ENCODE results near the gene RAPGEF4. TPM values are rescaled to one million over a fixed set of nuclear protein-coding genes. Genes with fewer than 3 reads are reported as not detected.

Gene RAPGEF4
- total RNA-seq, 1 donor from 2014 or later, result 8.7 TPM

DNA sequence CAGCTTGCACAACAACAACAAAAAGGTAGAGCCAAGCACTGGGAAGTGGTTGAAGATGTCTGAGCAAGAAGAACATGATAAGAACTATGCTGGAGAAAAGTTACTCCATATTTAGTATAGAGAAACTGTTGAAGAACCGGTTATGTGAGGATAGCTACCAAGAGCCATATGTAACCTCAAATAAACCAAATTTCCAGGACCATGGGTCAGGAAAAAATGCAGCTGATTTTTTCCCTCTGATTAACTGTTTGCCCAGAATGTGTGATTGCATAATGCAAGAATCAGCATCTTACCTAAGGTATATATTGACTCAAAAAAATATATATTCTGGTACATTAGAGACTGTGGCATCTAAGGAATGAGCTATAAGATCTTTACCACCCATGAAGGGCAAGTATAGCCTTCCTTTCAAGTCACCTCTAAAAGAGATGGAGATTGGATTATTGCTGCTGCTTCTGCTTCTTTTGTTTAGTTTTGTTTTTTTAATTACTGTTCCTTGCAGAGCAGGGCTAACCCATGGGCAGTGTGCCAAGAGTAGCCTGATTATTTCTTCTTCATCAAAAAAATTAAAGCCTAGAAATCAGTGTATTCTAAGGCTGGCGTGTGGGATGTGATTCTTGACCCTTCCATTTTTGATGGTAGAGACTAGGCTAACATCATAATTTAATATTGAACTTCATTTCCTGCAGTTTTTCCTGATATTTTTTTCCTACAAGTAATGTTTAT lies 263.1 kb downstream of the RAPGEF4 start:
- no peak for DNase-seq
- Mint-ChIP-seq H3K4me1 (ENCODE audit: low read depth, unreplicated experiment) (peaks cover 3% of the 10 kb centered on the region), H3K27ac (ENCODE audit: unreplicated experiment) (no peak overlapping the region), H3K9me3 (ENCODE audit: unreplicated experiment) (peaks cover 3% of the 10 kb centered on the region), H3K4me3 (ENCODE audit: unreplicated experiment) (no peak overlapping the region), H3K36me3 (ENCODE audit: unreplicated experiment) (peaks cover 3% of the 10 kb centered on the region), H3K27me3 (ENCODE audit: unreplicated experiment) (peaks cover 3% of the 10 kb centered on the region)
- TF ChIP-seq, protein P1, sequence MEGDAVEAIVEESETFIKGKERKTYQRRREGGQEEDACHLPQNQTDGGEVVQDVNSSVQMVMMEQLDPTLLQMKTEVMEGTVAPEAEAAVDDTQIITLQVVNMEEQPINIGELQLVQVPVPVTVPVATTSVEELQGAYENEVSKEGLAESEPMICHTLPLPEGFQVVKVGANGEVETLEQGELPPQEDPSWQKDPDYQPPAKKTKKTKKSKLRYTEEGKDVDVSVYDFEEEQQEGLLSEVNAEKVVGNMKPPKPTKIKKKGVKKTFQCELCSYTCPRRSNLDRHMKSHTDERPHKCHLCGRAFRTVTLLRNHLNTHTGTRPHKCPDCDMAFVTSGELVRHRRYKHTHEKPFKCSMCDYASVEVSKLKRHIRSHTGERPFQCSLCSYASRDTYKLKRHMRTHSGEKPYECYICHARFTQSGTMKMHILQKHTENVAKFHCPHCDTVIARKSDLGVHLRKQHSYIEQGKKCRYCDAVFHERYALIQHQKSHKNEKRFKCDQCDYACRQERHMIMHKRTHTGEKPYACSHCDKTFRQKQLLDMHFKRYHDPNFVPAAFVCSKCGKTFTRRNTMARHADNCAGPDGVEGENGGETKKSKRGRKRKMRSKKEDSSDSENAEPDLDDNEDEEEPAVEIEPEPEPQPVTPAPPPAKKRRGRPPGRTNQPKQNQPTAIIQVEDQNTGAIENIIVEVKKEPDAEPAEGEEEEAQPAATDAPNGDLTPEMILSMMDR (IDR thresholded peaks at IDR 0.05; ENCODE audit: partially characterized antibody, unreplicated experiment), result no peak

DNA sequence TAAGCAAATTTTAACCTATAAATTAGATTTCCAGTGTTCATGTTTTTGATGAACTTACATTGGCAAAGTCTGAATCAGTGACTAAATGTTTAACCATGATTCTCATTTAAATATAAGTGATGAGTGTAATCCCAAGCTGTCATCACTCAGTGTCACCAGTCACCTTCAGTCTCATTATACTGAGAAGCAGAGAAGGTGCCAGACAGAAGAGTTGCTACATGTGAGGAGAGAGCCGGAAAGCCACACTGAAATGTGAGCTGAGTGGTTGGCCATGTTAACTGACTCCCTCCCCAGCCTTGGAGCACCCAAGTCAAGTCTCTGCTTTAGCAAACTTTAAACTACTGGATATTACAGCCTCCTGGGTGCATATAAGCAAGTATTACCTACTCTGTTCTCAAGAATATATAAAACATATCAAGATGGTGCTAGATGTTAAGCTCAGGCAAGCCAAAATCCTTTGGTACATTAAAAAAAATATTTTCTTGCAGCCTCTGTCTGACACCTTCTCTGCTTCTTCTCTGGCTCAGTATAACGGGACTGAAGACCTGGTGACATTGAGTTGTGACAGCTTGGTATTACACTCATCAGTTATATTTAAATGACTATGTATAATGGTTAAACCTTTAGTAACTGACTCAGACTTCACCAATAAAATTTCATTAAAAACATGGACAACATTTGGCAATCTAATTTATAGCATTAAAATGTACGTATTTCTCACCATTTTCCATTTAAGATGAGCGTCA lies 264.2 kb downstream of the RAPGEF4 start:
- peaks cover 2% of the 10 kb centered on the region for H3K4me1 Mint-ChIP-seq (ENCODE audit: low read depth, unreplicated experiment)
- DNase-seq, result no peak
- H3K27ac Mint-ChIP-seq (ENCODE audit: unreplicated experiment), result no peak overlapping the region
- peaks cover 2% of the 10 kb centered on the region for H3K27me3 Mint-ChIP-seq (ENCODE audit: unreplicated experiment)
- H3K36me3 Mint-ChIP-seq (ENCODE audit: unreplicated experiment), result peaks cover 3% of the 10 kb centered on the region
- no peak overlapping the region for H3K4me3 Mint-ChIP-seq (ENCODE audit: unreplicated experiment)
- H3K9me3 Mint-ChIP-seq (ENCODE audit: unreplicated experiment), result peaks cover 3% of the 10 kb centered on the region
- TF ChIP-seq, protein P1 (IDR thresholded peaks at IDR 0.05; ENCODE audit: partially characterized antibody, unreplicated experiment), result no peak

DNA sequence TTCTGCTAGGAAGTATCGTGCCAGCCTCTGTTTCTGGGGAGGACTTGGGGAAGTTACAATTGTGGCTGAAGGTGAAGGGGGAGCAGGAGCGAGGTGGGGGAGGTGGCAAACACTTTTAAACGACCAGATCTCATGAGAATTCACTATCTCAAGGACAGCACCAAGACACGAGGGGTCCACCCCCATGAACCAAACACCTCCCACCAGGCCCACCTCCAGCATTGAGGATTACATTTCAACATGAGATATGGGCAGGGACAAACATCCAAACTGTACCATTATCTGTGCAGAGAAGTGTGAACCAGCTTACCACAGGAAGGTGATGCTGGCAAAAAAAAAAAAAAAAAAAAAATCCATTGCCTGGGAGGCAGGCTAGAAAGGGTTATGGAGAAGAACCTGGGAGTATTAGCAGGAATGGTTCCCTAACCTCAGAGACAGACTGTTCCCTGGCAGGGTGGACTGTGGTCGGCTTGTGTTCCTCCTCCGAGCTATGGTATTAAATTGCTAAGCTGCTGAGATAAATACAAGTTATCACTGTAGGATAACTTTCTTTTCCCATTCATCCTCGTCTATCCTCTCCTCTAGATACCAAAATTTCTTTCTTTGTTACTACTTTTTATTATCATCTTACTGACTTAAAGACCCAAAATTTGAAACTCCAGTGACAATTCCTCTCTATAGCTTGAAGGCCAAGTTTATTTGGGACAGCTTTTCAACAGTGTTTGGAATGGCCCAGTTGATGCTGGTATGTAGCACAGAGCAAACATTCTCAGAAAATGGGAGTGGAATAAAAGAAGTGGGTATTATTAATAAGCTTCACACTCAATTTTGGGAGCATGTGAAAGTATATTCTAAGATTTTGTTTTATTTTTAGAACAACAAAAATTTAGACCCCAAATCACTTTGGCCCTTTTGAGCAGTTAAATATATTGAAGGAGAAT lies 266.3 kb downstream of the RAPGEF4 start:
- H3K4me3 Mint-ChIP-seq (ENCODE audit: unreplicated experiment), result no peak overlapping the region
- DNase-seq, result no peak
- no peak overlapping the region for H3K27ac Mint-ChIP-seq (ENCODE audit: unreplicated experiment)
- H3K27me3 Mint-ChIP-seq (ENCODE audit: unreplicated experiment), result no peaks in the 10 kb centered on the region
- H3K4me1 Mint-ChIP-seq (ENCODE audit: low read depth, unreplicated experiment), result no peaks in the 10 kb centered on the region
- H3K9me3 Mint-ChIP-seq (ENCODE audit: unreplicated experiment), result no peaks in the 10 kb centered on the region
- H3K36me3 Mint-ChIP-seq (ENCODE audit: unreplicated experiment), result peaks cover 3% of the 10 kb centered on the region
- TF ChIP-seq, protein P1 (IDR thresholded peaks at IDR 0.05; ENCODE audit: partially characterized antibody, unreplicated experiment), result no peak

DNA sequence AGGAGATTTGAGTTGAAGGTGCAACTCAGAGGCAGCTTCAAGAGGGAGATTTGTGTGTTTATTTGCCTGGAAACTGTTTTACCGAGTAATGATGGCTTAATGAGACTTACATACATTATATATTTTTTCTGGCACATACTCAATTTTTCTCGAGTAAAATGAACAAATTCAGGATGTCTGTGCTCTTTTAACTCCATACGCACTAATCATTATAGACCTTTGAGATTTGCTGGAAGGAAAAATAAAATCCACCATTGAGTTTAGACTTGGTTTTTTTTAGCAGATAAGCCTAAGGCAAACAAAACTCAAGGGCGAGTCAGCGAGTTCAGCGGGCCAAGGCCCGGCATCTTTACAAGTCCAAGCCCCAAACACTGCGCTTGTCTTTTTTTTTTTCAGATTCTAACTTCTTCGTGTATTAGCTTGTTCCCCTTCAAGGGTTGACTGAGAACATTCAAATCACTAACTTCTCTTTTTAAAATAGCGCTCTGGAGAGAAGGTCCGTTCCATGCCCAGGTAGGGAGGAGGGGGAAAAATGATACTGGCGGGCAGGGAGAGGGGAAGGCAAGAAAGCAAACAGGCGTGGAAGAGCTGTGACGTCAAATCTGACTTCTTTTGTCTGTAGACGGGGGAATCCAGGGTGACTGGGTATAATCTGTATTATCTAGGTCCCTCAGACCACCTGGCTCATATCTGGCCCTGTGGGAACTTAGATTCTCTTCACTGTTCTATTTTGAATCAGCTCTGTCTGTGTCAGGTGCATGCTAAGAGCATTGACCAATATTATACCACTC lies 267.3 kb downstream of the RAPGEF4 start:
- no peaks in the 10 kb centered on the region for H3K27me3 Mint-ChIP-seq (ENCODE audit: unreplicated experiment)
- TF ChIP-seq, protein P1 (IDR thresholded peaks at IDR 0.05; ENCODE audit: partially characterized antibody, unreplicated experiment), result no peak
- no peaks in the 10 kb centered on the region for H3K9me3 Mint-ChIP-seq (ENCODE audit: unreplicated experiment)
- H3K4me3 Mint-ChIP-seq (ENCODE audit: unreplicated experiment), result no peak overlapping the region
- H3K36me3 Mint-ChIP-seq (ENCODE audit: unreplicated experiment), result peaks cover 3% of the 10 kb centered on the region
- H3K27ac Mint-ChIP-seq (ENCODE audit: unreplicated experiment), result no peak overlapping the region
- H3K4me1 Mint-ChIP-seq (ENCODE audit: low read depth, unreplicated experiment), result no peaks in the 10 kb centered on the region
- no peak for DNase-seq

All from glutamatergic neuron (in vitro differentiated cells).